HG02759 (cell line): ENCODE results near the gene MPP7.

Experiments
- ATAC-seq: cut with Tn5 transposase; IDR thresholded peaks from one replicate; pipeline ENCODE4 v1.9.1; 2021; ENCODE audit warnings: mild to moderate bottlenecking, moderate library complexity; ENCODE audit not compliant: unreplicated experiment

The MPP7 gene

DNA sequence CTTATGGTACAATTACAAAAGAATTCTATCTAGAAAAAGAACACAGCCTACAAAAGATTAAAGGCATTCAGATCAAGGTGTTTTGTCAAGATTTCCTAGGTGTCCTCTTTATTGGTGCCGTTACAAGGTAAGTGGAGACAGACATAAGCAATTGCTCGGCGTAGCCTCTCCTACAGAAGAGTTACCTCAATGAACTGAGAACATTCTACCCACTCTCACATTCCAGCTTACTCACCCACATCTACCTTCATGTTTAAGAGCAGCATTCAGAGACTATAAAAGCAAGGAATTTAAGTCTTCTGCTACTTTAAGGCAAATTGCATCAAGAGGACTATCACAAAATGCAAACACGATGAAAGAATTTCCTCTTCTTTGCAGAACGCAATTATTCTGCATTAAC is 29.5 kb downstream of the MPP7 start:
- no peak for ATAC-seq

GRCh38 chr10:28269842-28270456 is 32.9 kb downstream of the MPP7 start:
- no peak for ATAC-seq

DNA sequence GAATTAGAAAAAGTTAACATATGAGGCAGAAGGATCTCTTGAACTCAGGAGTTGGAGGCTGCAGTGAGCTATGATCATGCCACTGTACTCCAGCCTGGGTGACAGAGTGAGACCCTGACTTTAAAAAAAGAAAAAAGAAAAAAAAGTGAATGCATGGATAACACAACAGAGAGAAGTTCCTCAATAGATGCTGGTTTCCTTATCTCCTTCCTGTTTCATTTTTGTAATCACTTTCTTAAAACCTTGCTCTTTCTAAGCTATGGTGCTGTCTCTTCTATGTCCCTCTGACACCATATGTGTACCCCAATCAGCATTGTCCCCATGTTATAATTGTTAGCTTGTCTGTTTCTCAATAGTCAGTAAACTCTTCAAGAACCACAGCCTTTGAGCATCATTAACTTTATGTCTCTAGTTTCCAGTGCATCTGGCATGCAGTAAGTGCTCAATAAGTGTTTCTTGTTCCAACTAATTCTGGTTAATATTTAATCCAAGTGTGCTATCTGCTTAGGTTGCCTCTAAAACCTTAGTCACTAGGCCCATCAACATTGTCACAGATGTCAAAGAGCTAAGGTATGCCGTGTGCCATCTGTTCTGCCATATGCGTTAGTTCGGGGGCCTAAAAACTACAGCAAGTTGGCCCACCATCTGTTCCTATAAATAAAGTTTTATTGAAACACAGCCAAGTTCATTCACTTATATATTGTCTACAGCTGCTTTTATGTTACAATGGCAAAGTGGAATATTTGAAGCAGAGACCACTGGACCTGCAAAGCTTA is 36.2 kb downstream of the MPP7 start:
- ATAC-seq, result no peak

DNA sequence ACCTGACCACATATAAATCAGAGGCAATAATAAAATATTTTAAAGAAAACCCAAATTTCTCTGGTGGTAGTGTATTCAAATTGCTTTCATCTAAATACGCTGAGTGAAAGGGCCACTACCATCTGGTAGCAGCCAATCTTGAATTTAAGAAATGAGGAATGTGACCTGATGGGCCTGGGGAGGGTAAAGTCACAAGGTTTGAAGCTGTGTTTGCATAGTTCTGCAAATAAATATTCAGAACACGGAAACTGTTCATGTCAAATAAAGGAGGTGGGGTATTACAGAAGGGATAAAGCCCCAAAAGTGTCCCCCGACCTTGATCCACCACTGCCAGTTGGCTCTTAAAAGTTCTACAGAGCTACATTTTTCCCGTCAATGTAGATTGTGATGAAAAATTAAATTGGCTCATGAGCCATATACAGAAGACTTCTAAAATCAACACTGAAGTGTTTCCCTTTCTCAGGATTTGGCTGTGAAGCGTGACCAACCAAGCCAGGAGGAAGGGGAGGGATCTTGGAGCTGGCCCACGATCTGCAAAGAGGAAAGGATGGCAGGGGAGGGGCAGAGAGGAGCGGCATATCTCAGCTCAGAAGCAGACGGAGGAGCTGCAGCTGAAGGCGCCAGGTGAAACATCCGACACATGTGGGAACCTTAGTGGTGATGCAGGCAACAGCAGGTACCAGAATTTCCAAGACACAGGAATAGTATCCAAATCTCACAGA is 39.6 kb downstream of the MPP7 start:
- ATAC-seq, result no peak

DNA sequence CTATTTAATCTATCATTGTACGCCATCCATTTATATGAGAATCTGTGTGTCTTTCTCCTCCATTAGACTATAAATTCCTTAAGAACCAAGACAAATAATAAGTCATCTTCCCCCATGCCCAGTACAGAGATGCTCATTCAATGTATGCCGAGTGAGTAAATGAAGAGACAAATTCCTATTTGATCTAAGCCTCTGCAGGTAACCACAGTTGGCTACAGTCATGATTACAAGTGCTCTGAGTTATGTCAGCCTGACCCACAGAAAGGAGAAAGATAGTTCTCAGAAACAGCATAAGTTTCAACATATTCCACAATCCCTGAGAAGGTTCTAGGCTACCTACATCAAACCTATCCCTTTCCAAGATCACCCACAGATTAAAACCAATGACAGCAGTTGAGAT is 46.1 kb downstream of the MPP7 start:
- no peak for ATAC-seq

DNA sequence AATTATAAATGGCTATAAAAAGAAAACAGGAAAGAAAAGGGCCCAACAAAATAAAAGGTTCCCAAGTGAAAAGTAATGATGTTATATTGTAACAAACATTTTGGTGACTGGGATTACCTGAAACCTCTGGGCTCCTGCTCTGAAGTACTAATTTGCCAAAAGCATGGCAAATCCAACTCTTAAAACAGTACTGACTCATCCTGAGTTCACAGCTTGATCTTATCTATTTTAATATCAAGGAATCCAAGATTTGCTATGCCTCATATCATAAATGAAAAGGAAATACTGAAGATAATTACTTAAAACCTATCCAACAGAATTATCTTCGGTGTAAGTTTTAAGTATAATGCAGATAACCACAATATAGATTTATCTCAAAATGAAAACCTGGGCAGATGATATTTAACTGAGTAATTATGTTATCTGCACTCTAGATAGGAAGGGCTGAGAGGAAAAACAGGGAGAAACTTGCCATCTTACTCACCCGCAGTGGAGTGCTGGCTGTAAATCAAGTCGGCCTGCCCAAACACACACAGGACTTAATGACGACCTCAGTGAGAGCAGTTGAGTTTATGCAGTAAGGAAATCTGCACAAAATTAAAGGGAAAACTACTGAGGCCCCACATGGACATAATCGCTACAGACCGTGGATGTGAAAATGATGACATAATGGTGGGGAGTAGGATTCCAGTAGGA is 48.4 kb downstream of the MPP7 start:
- no peak for ATAC-seq

- no peak for ATAC-seq
Measured at GRCh38 chr10:28253169-28253785, 49.6 kb downstream of the MPP7 start.
